K562 (cell line): ENCODE measurements around the gene TNNT2. TPM values are rescaled to one million over a fixed set of nuclear protein-coding genes. Genes with fewer than 3 reads are reported as not detected.

Source experiments
- ATAC-seq: fragments of 200-7000 bp; cut with Tn5 transposase; 3 replicates; pipeline ENCODE4 v1.9.1; 2020; ENCODE audit warnings: moderate library complexity
- BruUV-seq: library from RNA; stranded (reverse); fragments of 400-500 nt; replicated peaks from 2 replicates; lab custom pipeline; 2021; lab: Mats Ljungman, UMichigan
- CTCF ChIA-PET: fragments of 300-600 bp; formaldehyde crosslinking; extraction: SDS; loops from one replicate; lab custom pipeline; 2021; ENCODE audit warnings: low intra/inter-chr PET ratio; lab: Yijun Ruan, JAX
- POLR2A ChIA-PET: fragments of 300-600, 350-650 bp; sonication (Branson Sonifier 250); formaldehyde crosslinking; extraction: SDS; loops from one replicate; lab custom pipeline; 2021; ENCODE audit warnings: antibody characterized with exemption, inconsistent platforms; lab: Yijun Ruan, JAX
- DNase-seq, 4 experiments: peaks; one replicate each; pipeline versions ENCODE4 v3.0.0 to v3.0.0-alpha.2; 2011 to 2018; ENCODE audit warnings: low spot score in 3 of 4, mixed read lengths in 3 of 4; ENCODE audit errors: extremely low read depth in 1 of 4
- FAIRE-seq: peaks from 2 replicates; lab custom pipeline; 2011; peaks lifted over from hg19 to GRCh38; lab: Jason Lieb, UNC
- H2AFZ ChIP-seq: 2 replicates; pipeline ENCODE4 v1.6.0; 2011; ENCODE audit warnings: low read depth, low read length, control low read depth, inconsistent platforms
- H3K27ac ChIP-seq: fragments of 200-600 bp; 3 replicates; pipeline ENCODE4 v1.8.0; 2011; ENCODE audit warnings: low read depth, mild to moderate bottlenecking, control low read depth, inconsistent platforms, low read length, moderate library complexity, mixed read lengths; ENCODE audit errors: extremely low read depth
- H3K27me3 ChIP-seq, 2 experiments: fragments of 300-600 bp in 1 of 2; 2 replicates in 1 of 2; 3 replicates in 1 of 2; pipeline versions ENCODE4 v1.6.0 to v1.8.0; 2011; ENCODE audit warnings: inconsistent platforms in 2 of 2, low read length in 2 of 2, mild to moderate bottlenecking in 1 of 2, mixed read lengths in 1 of 2, moderate library complexity in 1 of 2; ENCODE audit not compliant: control insufficient read depth in 2 of 2, insufficient read depth in 2 of 2
- H3K36me3 ChIP-seq: fragments of 300-600 bp; 3 replicates; pipeline ENCODE4 v1.8.0; 2011; ENCODE audit warnings: mild to moderate bottlenecking, low read length, inconsistent platforms; ENCODE audit not compliant: control insufficient read depth, insufficient read depth
- H3K4me1 ChIP-seq, 2 experiments: fragments of 200-600 bp in 1 of 2; replicated peaks in 1 of 2; 2 replicates in 1 of 2; 3 replicates in 1 of 2; pipeline versions ENCODE4 v1.5.1 to v1.8.0; 2011; ENCODE audit warnings: inconsistent platforms in 2 of 2, low read length in 2 of 2, mild to moderate bottlenecking in 1 of 2, mixed read lengths in 1 of 2, moderate library complexity in 1 of 2; ENCODE audit not compliant: control insufficient read depth in 2 of 2, insufficient read depth in 2 of 2
- H3K4me2 ChIP-seq: 2 replicates; pipeline ENCODE4 v1.6.1; 2011; ENCODE audit warnings: low read length, control low read depth, inconsistent platforms, mixed read lengths; ENCODE audit not compliant: insufficient read depth
- H3K4me3 ChIP-seq: fragments of 200-600 bp; sonication (generic), shearing (Covaris generic); 2 replicates; pipeline ENCODE4 v1.5.1; 2016; ENCODE audit warnings: control low read depth, inconsistent platforms
- H3K79me2 ChIP-seq: fragments of 200-600 bp; 3 replicates; pipeline ENCODE4 v1.8.0; 2011; ENCODE audit warnings: low read length, inconsistent platforms; ENCODE audit not compliant: control insufficient read depth, insufficient read depth
- H3K9ac ChIP-seq, 2 experiments: 2 replicates each; pipeline versions ENCODE4 v1.6.0 to v1.6.1; 2011; ENCODE audit warnings: low read depth in 2 of 2, low read length in 2 of 2, control low read depth in 1 of 2, inconsistent platforms in 1 of 2, mild to moderate bottlenecking in 1 of 2, mixed read lengths in 1 of 2; ENCODE audit not compliant: insufficient read depth in 1 of 2
- H3K9me1 ChIP-seq: one replicate; pipeline ENCODE4 v1.6.0; 2011; ENCODE audit warnings: inconsistent platforms, mild to moderate bottlenecking, low read length, moderate library complexity; ENCODE audit not compliant: control insufficient read depth, insufficient read depth
- H3K9me3 ChIP-seq: replicated peaks from 2 replicates; pipeline ENCODE4 v1.5.1; 2011; ENCODE audit warnings: low read depth, low read length, inconsistent platforms; ENCODE audit not compliant: control insufficient read depth, insufficient read depth
- H4K20me1 ChIP-seq: replicated peaks from 2 replicates; pipeline ENCODE4 v1.6.1; 2011; ENCODE audit warnings: low read length, inconsistent platforms, mixed read lengths; ENCODE audit not compliant: control insufficient read depth, insufficient read depth
- BCLAF1 ChIP-seq, 2 experiments: fragments of 450-650 bp in 1 of 2; IDR thresholded peaks; 2 replicates each; pipeline ENCODE4 v1.6.1; 2011 to 2017; ENCODE audit warnings: low read depth in 2 of 2, antibody characterized with exemption in 1 of 2, borderline replicate concordance in 1 of 2, low read length in 1 of 2, mild to moderate bottlenecking in 1 of 2, mixed read lengths in 1 of 2; ENCODE audit not compliant: control insufficient read depth in 1 of 2
- EP400 ChIP-seq: fragments of 450-650 bp; IDR thresholded peaks from 2 replicates; pipeline ENCODE4 v1.6.1; 2017; ENCODE audit warnings: antibody characterized with exemption, mild to moderate bottlenecking, moderate library complexity
- ESRRB ChIP-seq: fragments of 250-450 bp; sonication (Bioruptor Pico); IDR thresholded peaks from 2 replicates; pipeline ENCODE4 v1.5.0; 2020; ENCODE audit warnings: mild to moderate bottlenecking, moderate library complexity, borderline replicate concordance
- ETV5 ChIP-seq: sonication (generic); formaldehyde crosslinking; IDR thresholded peaks from 2 replicates; pipeline ENCODE4 v1.4.0; 2020; ENCODE audit warnings: low read depth, mild to moderate bottlenecking, missing genetic modification reagents
- HNRNPH1 ChIP-seq: fragments of 200-400 bp; formaldehyde crosslinking; optimal IDR thresholded peaks from 2 replicates; pipeline ENCODE3; 2017; ENCODE audit warnings: low read depth, mild to moderate bottlenecking, low read length, moderate library complexity
- RBM15 ChIP-seq: fragments of 200-400 bp; formaldehyde crosslinking; IDR thresholded peaks from 2 replicates; pipeline ENCODE4 v1.6.1; 2018; ENCODE audit warnings: mild to moderate bottlenecking, low read length, moderate library complexity; ENCODE audit not compliant: insufficient read depth
- TRIM28 ChIP-seq: fragments of 450-650 bp; IDR thresholded peaks from 2 replicates; pipeline ENCODE4 v1.6.1; 2017
- ZNF146 ChIP-seq: IDR thresholded peaks from one replicate; pipeline ENCODE4 v1.6.1; 2018; ENCODE audit warnings: missing compliant biosample characterization; ENCODE audit not compliant: unreplicated experiment
- ZNF263 ChIP-seq: sonication (generic); formaldehyde crosslinking; IDR thresholded peaks from 2 replicates; pipeline ENCODE4 v1.8.0; 2022; ENCODE audit warnings: mild to moderate bottlenecking, missing genetic modification reagents, borderline replicate concordance
- ZNF740 ChIP-seq, 3 experiments: fragments of 200-800 bp in 1 of 3; sonication (Bioruptor generic) in 1 of 3; sonication (generic) in 1 of 3; formaldehyde crosslinking in 1 of 3; IDR thresholded peaks; 2 replicates each; pipeline versions ENCODE4 v1.6.1 to v1.8.0; 2016 to 2022; ENCODE audit warnings: mild to moderate bottlenecking in 2 of 3, missing compliant biosample characterization in 2 of 3, missing genetic modification characterization in 2 of 3, missing genetic modification reagents in 1 of 3
- WGBS: fragments of 100-300 bp; shearing (Covaris generic); methylation state at CpG from one replicate; pipeline ENCODE4 v1.1.6; 2016; ENCODE audit warnings: low coverage, mixed read lengths; ENCODE audit not compliant: insufficient coverage; ENCODE audit errors: missing lambda C conversion rate; 5-methylcytosine and 5-hydroxymethylcytosine counted together
- in situ Hi-C: fragments of 300-500 bp; cut with MboI; formaldehyde crosslinking; loops from 4 replicates; pipeline ENCODE4 v1.15.0; 2018; ENCODE audit warnings: inconsistent platforms, mixed read lengths
- intact Hi-C: fragments of 100-400 bp; cut with micrococcal nuclease; formaldehyde crosslinking; loops from 2 replicates; pipeline ENCODE4 v1.14.2; 2022
- polyA plus RNA-seq, 8 experiments: library from polyadenylated mRNA; depleted of rRNA in 4 of 8; stranded (reverse) in 5 of 8; unstranded in 3 of 8; fragments of >200 nt; fragmentation: Nextera tagmentation in 2 of 8; fragmentation: Illumina TruSeq in 1 of 8; extraction: Ambion mirVana in 2 of 8; extraction: Trizol in 1 of 8; gene quantifications; 2 replicates each; pipeline versions ENCODE4 v1.2.1 to v1.2.3, GENCODE V29; 2011 to 2014; ENCODE audit warnings: inconsistent platforms in 1 of 8, missing spikeins in 1 of 8
- total RNA-seq, 7 experiments: library from RNA; depleted of rRNA in 6 of 7; stranded (reverse); fragments of >200 nt in 6 of 7; fragmentation: Illumina TruSeq in 2 of 7; extraction: Trizol in 2 of 7; gene quantifications; 2 replicates each; pipeline versions ENCODE4 v1.2.1 to v1.2.3, GENCODE V29; 2011 to 2021; ENCODE audit warnings: low replicate concordance in 1 of 7
- TF ChIP-seq, protein P1 (sequence below): fragments of 450-650 bp; formaldehyde crosslinking; IDR thresholded peaks from 2 replicates; pipeline ENCODE4 v1.4.0; 2020; ENCODE audit warnings: mild to moderate bottlenecking
- TF ChIP-seq, protein P2 (sequence below): fragments of 200-800 bp; sonication (Bioruptor generic); IDR thresholded peaks from 2 replicates; pipeline ENCODE4 v1.6.1; 2017; ENCODE audit warnings: missing genetic modification characterization, missing compliant biosample characterization

Gene TNNT2
- total and polyA plus RNA-seq, 9 of the 15 experiments (the other 6 are each of a cell fraction or from before 2014, with no cell fraction given): not detected

DNA sequence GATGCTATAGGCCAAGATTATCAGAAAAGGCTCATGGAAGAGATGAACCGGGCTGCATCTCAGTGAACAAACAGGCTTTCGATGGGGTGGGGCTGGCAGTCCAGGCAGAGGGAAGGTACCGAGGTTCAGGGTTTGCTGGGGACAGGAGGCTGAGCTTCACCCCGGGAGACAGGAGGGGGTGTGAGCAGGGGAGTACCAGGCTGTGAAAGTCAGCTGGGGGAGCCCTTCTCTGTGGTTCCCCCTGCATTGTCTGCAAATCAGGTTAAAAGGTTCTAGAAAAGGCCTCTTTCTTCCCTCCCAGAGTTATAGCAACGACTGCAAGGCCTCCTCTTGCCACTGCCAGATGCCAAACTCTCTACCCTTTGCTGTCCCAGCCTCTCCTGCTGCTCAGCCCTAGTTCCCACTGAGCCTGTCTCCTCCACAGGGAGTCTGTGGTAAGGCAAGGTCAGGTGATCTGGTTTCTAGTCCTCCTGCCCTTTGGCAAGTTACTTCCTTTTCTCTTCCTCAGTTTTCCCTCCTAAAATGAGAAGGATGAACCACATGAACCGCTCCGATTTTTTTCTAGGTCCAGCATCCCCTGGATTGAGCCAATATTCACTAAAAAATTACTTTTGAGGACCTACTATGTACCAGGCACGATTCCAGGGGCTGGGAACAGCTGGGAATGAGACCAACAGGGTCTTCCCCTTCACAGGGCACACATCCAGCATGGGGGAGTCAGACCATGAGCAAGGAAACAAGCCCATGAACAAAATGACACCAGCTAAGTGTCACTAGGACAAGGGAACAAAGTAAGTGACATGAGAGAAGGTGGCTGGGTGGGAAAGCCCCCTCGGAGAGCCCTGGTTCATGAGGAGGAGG lies 14.4 kb upstream of the TNNT2 start:
- WGBS: under 1% methylated on average over 9 of the region's 9 CpGs
- BruUV-seq: no TSS peak
- H3K36me3 ChIP-seq: no peaks in the 10 kb centered on the region
- no peak overlapping the region for H3K4me2 ChIP-seq
- DNase-seq (no peak), ATAC-seq (no peak), FAIRE-seq (no peak)
- no peaks in the 10 kb centered on the region for H3K9me3 ChIP-seq
- H4K20me1 ChIP-seq: peaks cover 2% of the 10 kb centered on the region; the same call in 1 of the 2 replicates
- ChIA-PET POLR2A (interaction anchor here (1.2 kb wide), 1 partner anchor 25 kb away, joined by 3 read pairs; no protein-coding TSS in a partner anchor), CTCF (no interaction called here)
- H3K79me2 ChIP-seq: no peaks in the 10 kb centered on the region
- H3K27ac ChIP-seq: no peak overlapping the region
- H2AFZ ChIP-seq: no peak overlapping the region
- no peak overlapping the region for H3K4me3 ChIP-seq
- intact Hi-C loops: no loop called here
- H3K4me1 ChIP-seq: peaks cover 0 to 3% of the 10 kb centered on the region in 2 experiments; a peak in 1 of 5 replicates
- in situ Hi-C loops: no loop called here
- H3K9ac ChIP-seq: no peak overlapping the region
- H3K27me3 ChIP-seq: peaks cover 30 to 80% of the 10 kb centered on the region in 2 experiments
- no peaks in the 10 kb centered on the region for H3K9me1 ChIP-seq
- TF ChIP-seq ETV5 (CRISPR knock-in tag) (no peak), RBM15 (no peak), ZNF263 (no peak), ESRRB (CRISPR knock-in tag) (no peak), ZNF740 (CRISPR knock-in tag; IDR thresholded peaks at IDR 0.05) (no peak), ZNF740 (tag; IDR thresholded peaks at IDR 0.05) (no peak), ZNF146 (CRISPR knock-in tag) (no peak), HNRNPH1 (no peak), TRIM28 (no peak), BCLAF1 (IDR thresholded peaks at IDR 0.05; ENCODE audit: borderline replicate concordance in 1 of 2, control insufficient read depth in 1 of 2, low read depth in 2 of 2, low read length in 1 of 2) (no peak), EP400 (no peak)
- TF ChIP-seq, protein P1, sequence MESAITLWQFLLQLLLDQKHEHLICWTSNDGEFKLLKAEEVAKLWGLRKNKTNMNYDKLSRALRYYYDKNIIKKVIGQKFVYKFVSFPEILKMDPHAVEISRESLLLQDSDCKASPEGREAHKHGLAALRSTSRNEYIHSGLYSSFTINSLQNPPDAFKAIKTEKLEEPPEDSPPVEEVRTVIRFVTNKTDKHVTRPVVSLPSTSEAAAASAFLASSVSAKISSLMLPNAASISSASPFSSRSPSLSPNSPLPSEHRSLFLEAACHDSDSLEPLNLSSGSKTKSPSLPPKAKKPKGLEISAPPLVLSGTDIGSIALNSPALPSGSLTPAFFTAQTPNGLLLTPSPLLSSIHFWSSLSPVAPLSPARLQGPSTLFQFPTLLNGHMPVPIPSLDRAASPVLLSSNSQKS (CRISPR knock-in tag): no peak
- TF ChIP-seq, protein P2, sequence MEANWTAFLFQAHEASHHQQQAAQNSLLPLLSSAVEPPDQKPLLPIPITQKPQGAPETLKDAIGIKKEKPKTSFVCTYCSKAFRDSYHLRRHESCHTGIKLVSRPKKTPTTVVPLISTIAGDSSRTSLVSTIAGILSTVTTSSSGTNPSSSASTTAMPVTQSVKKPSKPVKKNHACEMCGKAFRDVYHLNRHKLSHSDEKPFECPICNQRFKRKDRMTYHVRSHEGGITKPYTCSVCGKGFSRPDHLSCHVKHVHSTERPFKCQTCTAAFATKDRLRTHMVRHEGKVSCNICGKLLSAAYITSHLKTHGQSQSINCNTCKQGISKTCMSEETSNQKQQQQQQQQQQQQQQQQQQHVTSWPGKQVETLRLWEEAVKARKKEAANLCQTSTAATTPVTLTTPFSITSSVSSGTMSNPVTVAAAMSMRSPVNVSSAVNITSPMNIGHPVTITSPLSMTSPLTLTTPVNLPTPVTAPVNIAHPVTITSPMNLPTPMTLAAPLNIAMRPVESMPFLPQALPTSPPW (CRISPR knock-in tag): no peak
